Measurements from ENCODE around the gene TMEM219. TPM values are rescaled to one million over a fixed set of nuclear protein-coding genes. Genes with fewer than 3 reads are reported as not detected.

The TMEM219 gene
- total and polyA plus RNA-seq, 2 of the 8 experiments (the other 6 are each of a cell fraction or from before 2014, with no cell fraction given), result 60.2 to 116 TPM

GRCh38 chr16:29947897-29948296 lies 14.0 kb upstream of the TMEM219 start:
- POLR2A ChIA-PET (ENCODE audit: partially characterized antibody), result interaction anchor here (0.7 to 1.5 kb wide), 3 partner anchors 15 to 56 kb away, joined by 3 to 5 read pairs (median 4); partner anchors contain the start of gene KCTD13
- FAIRE-seq (no peak), DNase-seq (ENCODE audit: low read depth in 1 of 2, low spot score in 2 of 2) (no peak)
- no peak overlapping the region for H2BK5ac ChIP-seq (ENCODE audit: low read depth, low read length)
- H4K5ac ChIP-seq (ENCODE audit: insufficient read length, low read depth, low read length), result no peak overlapping the region
- 87% methylated on average over 2 of the region's 2 CpGs; no CpG with 5 or more reads in 1 of the 2 experiments for WGBS, 2 experiments (ENCODE audit: extremely low coverage in 1 of 2, insufficient coverage in 1 of 2, insufficient read length in 1 of 2, insufficient replicate concordance in 2 of 2, low coverage in 1 of 2, low lambda C conversion rate in 2 of 2, missing lambda C conversion rate in 1 of 2)
- no peak overlapping the region for H4K91ac ChIP-seq (replicated peaks; ENCODE audit: insufficient read length, low read length)
- no peak overlapping the region for H3K27ac ChIP-seq (ENCODE audit: low read depth, low read length)
- H2BK20ac ChIP-seq (ENCODE audit: low read length), result no peak overlapping the region
- no peak overlapping the region for H3K4me2 ChIP-seq (ENCODE audit: insufficient read depth in 1 of 2, low read depth in 2 of 2, low read length in 2 of 2)
- H2BK12ac ChIP-seq (ENCODE audit: low read depth, low read length), result no peak overlapping the region
- H3K18ac ChIP-seq (ENCODE audit: extremely low read depth, low read length), result no peak overlapping the region
- no peak overlapping the region for H3K14ac ChIP-seq (ENCODE audit: insufficient read length)
- no peak overlapping the region for H3K4ac ChIP-seq (replicated peaks; ENCODE audit: insufficient read length, low read depth, low read length)
- no peak overlapping the region for H2BK120ac ChIP-seq (replicated peaks; ENCODE audit: low read depth, low read length)
- H3K36me3 ChIP-seq (ENCODE audit: control insufficient read depth in 2 of 4, insufficient read depth in 4 of 4, low read length in 3 of 4), result no peaks in the 10 kb centered on the region
- H3K79me1 ChIP-seq (ENCODE audit: low read depth, low read length), result no peaks in the 10 kb centered on the region
- no peak overlapping the region for H3K4me3 ChIP-seq (ENCODE audit: extremely low read depth in 1 of 4, insufficient read depth in 2 of 4, low read depth in 3 of 4, low read length in 4 of 4)
- no peak overlapping the region for H2AK5ac ChIP-seq (ENCODE audit: low read depth, low read length)
- TF ChIP-seq SP4 (IDR thresholded peaks at IDR 0.05; ENCODE audit: low read length), result no peak
- TF ChIP-seq SIN3A (conservative IDR thresholded peaks at IDR 0.05 in 1 of 2, IDR thresholded peaks at IDR 0.05 in 1 of 2; ENCODE audit: low read depth in 1 of 2, low read length in 2 of 2), result no peak
- no peak for TF ChIP-seq EZH2 (IDR thresholded peaks at IDR 0.05; ENCODE audit: low read depth, low read length, severe bottlenecking)
- no peak for TF ChIP-seq SIX5 (IDR thresholded peaks at IDR 0.05; ENCODE audit: low read depth, low read length)
- TF ChIP-seq, protein P1, sequence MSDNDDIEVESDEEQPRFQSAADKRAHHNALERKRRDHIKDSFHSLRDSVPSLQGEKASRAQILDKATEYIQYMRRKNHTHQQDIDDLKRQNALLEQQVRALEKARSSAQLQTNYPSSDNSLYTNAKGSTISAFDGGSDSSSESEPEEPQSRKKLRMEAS (IDR thresholded peaks at IDR 0.05), result no peak
- no peak for TF ChIP-seq MAFK (IDR thresholded peaks at IDR 0.05; ENCODE audit: low read depth, low read length)
- H3K23me2 ChIP-seq (ENCODE audit: low read depth, low read length), result no peaks in the 10 kb centered on the region
- peaks cover 0 to 7% (median 4%) of the 10 kb centered on the region in 4 experiments; a peak in 5 of 7 replicates for H3K4me1 ChIP-seq (replicated peaks in 1 of 4; ENCODE audit: control insufficient read depth in 3 of 4, insufficient read depth in 4 of 4, low read length in 3 of 4)
- H3K9ac ChIP-seq (replicated peaks in 1 of 4; ENCODE audit: extremely low read depth in 1 of 4, low read depth in 3 of 4, low read length in 3 of 4), result no peak overlapping the region
- no peak overlapping the region for H3K23ac ChIP-seq (ENCODE audit: insufficient read length)
- CTCF ChIA-PET (ENCODE audit: partially characterized antibody), result interaction anchor here (0.9 to 1.4 kb wide), 2 partner anchors 36 kb away, joined by 3 read pairs; no protein-coding TSS in a partner anchor
- H3K56ac ChIP-seq (replicated peaks; ENCODE audit: insufficient read length, low read depth, low read length), result no peak overlapping the region
- H4K8ac ChIP-seq (ENCODE audit: extremely low read depth, insufficient read depth, low read length), result no peak overlapping the region
- H2BK15ac ChIP-seq (ENCODE audit: low read length), result no peak overlapping the region
- H3K9me3 ChIP-seq (ENCODE audit: insufficient read depth in 2 of 2, low read depth in 1 of 2, low read length in 1 of 2), result no peaks in the 10 kb centered on the region
- H2AFZ ChIP-seq (ENCODE audit: low read length), result no peak overlapping the region
- H4K20me1 ChIP-seq (replicated peaks in 1 of 2; ENCODE audit: control insufficient read depth in 1 of 2, insufficient read depth in 2 of 2, low read length in 2 of 2), result no peaks in the 10 kb centered on the region
- H3K79me2 ChIP-seq (ENCODE audit: control insufficient read depth in 1 of 2, insufficient read depth in 2 of 2, low read length in 2 of 2), result no peaks in the 10 kb centered on the region
- H3K27me3 ChIP-seq (replicated peaks in 1 of 4; ENCODE audit: control insufficient read depth in 3 of 4, extremely low read depth in 1 of 4, insufficient read depth in 3 of 4, low read length in 3 of 4), result no peaks in the 10 kb centered on the region

Measured in H1 (cell line).